HG02678 (cell line): ENCODE measurements around the gene AP1G1.
"Not testable (repeated sequence)": the region's sequence is repeated elsewhere in the genome, so short reads cannot be mapped to it uniquely, and the experiment has no call there.

Source experiments
- ATAC-seq: cut with Tn5 transposase; IDR thresholded peaks from one replicate; pipeline ENCODE4 v1.9.1; 2021; ENCODE audit warnings: mild to moderate bottlenecking, moderate library complexity; ENCODE audit not compliant: unreplicated experiment

The AP1G1 gene

DNA sequence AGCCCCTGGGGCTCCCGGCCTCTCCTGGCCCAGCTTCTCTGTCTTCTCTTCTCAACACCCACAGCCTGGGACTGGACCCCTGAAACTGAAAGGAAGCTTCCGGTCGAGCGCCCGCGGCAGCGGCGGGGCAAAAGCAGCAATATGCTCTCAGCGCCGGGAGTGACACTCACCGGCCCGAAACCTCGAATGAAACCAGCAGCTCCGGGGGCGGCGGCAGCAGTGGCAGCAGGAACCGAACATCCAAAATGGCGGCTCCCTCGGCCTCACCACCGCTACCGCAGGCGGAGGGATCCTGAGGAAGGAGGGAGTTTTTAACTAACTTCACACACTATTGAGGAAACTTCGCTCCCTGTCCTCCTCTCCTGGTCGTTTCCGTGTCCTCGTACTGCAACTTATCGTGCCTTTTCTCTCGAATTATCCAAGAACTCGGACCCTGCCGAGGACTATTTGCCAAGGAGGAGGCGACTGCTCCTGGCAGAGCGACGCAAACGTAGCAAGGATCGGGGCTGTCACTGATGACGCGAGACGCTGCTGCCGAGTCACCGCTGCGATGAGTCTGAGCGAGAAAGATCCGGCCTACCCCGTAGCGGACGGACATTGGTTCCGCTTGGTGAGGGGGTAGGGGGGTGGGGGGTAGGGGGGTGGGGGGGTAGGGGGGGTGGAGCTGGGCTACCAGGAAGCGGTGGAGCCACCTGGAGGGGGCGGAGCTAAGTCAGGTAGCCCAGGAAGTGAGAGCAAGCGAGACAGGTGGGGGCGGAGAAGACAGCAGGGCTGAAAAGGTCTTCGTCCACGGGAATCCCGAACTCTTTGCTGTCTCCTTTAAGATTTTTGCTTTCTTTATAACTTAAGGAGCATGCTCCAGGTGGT lies at the start of gene AP1G1:
Gene AP1G1 (minus strand): TSS at position 242 of the 867 bp plus-strand sequence. CDS start 19,355 bp downstream, outside the sequence.
- peak; percentile 81 for ATAC-seq

DNA sequence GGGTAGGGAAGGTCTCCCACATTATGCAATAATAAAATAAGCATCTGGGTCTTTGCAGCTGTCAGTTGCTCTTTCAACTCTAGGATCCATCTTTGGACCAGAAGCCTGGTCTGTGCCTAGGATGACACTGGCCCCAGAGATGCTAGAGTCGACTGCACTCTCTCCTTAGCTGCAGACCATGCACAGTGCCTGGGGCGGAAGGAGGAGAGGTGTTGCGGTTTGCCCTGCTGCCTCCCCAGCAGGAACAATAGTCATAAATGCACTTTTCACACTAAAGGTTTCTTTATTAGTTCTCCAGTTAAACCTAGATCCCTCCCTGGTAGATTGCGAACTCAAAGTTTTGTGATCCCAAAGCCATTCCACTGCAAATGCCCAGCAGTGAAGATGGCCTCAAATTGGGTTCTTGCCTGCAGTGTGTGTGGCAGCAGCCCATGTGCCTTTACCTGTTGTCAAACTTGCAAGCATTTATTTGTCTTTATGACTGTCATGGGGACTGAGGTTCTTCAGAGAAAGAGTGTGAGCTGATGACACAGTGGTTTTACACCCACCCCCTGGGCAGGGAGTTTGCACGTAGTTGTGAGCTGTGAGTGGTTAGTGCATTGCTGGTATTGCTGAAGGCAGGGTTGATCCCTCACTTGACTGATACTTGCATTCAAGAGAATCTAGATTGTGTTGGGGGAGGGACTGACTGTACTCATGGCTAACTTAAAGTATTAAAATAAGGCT lies 47.5 kb upstream of the AP1G1 start:
- no peak for ATAC-seq

DNA sequence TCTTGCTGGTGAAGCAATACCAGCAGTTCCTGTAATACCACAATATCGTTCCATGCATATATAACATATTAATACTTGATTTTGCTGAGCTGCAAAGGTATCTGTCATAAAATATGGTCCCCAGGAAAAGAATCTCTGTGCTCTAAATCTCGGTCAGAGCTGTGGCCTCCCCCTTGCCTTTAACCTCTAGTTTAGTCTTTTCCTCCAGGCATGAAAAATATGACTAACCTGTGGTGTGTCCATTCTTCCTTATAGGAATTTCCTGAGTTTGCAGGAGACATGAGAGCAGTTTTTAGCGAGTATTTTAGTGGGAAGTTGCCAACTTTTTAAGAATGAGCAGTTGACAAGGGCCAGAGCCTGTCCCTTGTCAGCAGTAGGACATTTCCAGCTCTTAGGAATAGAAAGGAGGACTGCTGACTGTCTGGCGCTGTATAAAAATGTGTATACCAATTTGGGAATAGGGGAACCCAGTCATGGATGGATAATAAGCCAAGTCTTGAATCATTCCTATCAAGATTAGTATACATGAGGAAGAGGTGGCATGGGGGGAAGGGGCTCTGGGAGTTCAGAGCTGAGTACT lies 45.8 kb upstream of the AP1G1 start:
- ATAC-seq = no peak

DNA sequence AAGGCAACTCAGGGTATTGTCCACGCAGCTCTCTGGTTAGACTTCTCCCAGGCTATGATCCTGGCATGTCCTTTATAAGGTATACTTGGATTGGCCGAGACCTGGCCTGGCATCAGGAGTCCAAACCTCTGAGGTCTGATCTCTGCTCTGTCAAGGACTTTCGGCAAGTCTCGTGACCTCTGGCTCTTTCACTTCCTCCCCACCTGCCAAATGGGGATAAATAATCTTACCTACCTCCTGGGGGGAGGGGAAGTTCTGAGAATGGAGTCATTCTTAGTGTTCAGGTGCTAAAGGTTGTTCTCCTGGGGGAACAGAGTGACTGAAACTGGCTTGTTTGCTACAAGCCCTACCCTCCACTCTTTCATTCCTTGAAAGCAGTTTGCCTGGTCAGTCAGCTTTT lies 44.8 kb upstream of the AP1G1 start:
- ATAC-seq = peak; percentile 74

DNA sequence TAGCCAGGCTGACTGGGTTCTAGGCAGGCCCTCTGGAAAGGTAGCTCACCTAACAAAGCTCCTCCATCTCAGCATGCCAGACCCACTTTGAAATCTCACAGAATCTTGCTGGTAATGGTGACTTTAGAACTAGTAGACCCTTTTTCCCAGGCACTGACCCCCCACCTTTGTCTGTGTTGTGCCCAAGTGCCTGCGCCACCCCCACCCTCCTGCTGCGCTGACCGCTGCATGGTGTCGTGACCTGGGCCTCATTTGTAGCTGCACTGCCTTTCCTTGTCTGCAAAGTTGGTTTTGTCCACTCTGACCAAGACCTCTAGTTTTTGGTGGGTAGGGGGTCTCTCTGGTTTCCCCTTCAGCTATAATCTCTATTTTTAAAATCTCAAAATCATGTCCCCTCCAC lies 43.9 kb upstream of the AP1G1 start:
- ATAC-seq = no peak

DNA sequence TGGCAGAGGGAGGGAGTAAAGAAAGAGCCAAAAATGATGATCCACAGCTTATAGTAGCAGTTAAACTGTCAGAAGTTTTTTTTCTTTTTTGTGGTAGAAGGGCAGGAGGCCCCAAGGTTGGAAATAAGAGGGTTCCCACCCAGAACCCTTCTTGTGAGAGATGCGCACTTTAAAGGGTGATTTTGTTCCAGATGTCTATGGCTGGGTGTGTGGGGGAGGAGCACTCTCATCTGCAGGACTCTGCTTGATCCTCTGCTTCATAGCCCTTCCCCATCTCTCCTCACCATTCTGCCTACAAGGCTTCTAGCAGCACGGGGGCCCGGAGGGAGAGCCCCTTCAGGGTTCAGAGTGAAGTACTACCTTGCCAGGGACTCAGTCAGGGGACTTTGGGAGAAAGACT lies 43.5 kb upstream of the AP1G1 start:
- no peak for ATAC-seq

DNA sequence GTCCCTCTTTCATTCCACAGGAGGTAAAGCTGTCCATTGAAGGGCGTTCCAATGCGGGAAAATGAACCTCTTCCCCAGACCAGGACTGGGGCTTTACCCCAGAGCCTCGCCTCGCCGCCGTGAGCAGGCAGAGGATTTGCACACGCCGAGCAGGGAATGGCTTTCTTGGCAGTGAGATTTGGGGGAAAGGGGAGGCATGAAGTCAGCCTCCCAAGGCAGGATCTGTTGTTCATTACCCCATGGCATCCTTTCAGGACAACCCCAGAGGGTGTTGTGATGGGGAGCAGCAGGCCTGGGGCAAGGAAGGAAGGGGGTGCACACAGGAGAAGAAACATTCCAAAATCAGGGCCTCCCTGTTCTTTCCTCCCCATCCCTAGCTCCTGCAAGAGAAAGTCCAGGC lies 43.1 kb upstream of the AP1G1 start:
- ATAC-seq = no peak

DNA sequence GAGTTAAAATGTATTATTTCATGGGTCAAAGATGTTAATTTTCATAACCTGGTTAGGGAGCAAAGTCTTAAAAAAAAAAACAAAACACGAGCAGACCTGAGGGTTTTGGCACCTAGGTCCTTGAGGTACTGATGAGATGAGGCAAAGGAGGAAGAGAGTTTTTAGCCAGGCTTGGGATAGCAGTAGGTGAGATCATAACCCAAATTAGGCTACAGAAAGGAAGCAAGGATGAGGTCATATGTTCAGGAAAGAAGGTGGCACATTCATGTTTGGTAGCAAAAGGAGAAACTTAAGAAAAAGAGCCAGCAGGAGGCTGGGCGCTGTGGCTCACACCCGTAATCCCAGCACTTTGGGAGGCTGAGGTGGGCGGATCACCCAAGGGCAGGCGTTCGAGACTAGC lies 40.0 kb upstream of the AP1G1 start:
- no peak for ATAC-seq

DNA sequence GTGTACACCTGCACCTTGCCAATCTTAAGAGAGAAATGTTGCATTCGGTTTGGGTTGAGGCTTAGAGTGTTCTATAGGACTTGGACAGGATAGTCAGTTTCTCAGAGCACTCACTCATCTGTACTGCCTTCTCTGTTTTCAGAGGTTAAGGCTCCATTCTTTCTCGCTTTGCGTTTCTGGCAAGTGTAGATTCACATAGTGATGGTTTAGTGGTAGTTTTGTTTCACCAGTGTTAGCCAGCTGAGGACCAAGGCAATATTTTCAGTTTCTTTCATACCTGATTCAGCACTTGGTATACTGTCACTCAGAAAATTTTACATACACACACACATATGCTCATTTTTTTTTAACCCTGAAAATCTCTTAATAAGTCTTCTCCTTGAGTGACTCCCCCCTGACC lies 38.5 kb upstream of the AP1G1 start:
- no peak for ATAC-seq

DNA sequence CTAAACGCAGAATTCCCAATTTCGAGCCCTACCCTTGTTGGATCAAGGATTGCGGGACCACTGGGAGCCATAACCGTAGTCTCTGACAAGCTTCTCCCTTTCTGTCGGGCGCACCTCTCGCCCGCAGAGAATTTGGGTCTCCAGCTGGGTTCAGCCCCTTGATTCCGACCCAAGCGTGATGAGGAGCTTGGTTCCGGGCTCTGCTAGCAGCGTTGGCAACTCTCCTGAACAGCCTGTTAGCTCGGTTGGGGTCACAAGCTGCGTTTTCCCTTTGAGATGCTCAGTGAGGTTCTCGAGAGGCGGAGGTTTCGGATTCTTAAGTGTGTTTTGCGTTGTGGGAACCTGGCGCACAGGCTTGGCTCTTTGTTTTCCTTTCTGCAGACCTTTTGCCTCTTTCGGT lies 37.8 kb upstream of the AP1G1 start:
- ATAC-seq = no peak

DNA sequence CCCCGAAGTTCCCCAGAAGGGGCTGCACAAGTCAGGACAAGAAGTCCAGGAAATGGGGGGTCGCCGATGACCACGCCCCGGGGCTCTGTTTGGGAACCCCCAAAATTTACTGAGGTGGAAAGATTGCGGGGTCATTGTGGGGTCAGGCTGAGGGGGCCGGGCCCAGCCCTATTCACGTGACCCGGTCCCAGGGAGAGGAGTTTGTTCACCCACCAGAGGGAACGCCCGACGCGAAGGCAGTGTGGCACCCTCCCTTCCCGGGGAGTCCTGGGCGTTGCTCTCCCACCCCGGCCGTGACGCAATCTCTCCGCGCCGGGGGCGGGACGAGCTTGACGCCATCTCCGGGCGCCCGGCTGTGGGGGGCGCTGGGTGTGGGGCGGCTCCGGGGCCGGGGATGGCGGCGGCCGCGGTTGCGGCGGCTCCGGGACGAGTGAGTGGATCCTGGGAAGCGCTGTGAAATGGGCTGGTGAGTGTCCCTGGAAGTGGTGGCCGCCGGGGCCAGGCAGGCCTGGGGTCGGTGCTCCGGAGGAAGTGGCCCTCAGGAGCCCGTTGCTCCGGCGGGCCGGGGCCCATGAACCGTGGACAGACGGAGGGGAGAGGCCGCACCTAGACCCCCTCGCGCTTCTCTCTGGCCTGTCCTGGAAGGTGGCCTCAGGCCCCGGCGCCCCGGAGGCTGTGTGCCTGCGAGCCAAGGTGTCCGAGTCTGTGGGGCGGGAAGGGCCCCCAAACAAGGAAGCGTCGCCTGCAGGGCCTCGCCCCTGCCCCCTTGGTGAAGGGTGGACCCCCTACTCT lies 37.2 kb upstream of the AP1G1 start, which contains the start of gene ATXN1L:
Gene ATXN1L (plus strand): TSS at position 338 of the 792 bp plus-strand sequence. CDS start 3,765 bp downstream, outside the sequence.
- ATAC-seq = peak; percentile 75

DNA sequence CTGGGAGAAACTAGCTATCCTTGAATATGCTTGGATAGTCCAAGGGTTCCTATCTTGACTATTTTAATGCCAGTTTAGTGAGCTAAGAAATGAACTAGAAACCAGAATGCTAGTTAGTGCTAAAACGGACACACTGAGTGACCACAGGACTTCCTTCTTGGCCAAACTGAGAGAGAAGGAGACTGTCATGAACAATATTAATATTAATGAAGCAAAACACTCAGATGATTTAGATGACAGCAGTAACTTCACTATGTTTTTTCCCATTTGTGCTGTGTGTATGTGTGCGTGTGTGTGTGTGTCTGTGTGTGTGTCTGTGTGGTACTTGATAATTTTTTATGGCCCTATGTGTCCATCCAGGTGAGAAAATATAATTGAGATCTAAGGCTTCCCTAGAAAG lies 34.9 kb upstream of the AP1G1 start:
- ATAC-seq = no peak

DNA sequence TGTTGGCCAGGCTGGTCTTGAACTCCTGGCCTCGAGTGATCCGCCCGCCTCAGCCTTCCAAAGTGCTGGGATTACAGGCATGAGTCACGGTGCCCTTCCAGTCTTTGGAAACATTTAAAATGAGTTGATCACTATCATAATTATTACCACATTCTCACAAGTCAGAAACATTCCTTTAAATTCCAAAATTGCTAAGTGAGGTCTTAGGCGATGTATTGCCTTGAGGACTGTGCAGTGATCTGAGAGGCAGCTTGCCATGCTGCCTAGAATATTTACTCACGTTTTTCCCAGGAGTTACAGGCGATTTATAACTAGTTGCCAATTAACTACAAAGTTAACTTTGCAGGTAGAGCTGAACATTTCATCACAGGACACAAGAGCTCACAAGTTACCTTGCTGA lies 31.4 kb upstream of the AP1G1 start:
- ATAC-seq = no peak

DNA sequence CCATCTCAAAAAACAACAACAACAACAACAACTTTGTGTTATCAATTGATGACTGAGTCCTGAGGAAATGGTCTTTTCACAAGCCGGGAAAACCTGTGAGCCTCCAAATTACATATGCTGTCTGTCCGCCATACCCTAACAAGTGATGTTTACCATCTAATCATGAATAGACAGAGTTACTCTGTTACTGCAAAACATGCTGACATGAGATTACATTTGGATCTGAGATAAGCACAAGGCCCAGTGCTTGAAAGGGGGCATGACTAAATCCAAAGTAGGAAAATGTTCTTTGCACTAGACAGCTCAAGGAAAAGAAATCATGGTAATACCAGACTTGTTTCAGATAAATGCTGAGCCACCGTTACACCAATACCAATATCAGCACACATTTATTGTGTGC lies 28.5 kb upstream of the AP1G1 start:
- ATAC-seq = no peak

DNA sequence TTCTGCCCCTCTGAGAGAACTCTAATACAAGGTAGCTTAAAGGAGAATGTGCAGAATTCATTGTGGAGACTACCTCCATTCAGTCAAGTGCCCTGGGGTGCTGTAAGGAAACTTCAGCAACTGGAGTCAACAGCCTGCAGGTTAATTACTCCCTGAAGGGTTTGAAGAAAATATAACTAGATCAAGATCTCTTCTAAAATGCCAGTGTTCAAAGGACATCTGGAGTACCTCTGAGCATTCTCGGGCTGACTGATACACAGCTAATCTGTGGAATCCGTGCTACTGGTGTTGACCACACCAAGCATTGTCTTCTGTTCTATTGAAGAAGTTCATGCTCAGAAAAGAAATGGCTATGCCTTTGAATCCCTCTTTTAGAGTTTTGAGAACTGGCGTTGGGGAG lies 25.7 kb upstream of the AP1G1 start:
- no peak for ATAC-seq

DNA sequence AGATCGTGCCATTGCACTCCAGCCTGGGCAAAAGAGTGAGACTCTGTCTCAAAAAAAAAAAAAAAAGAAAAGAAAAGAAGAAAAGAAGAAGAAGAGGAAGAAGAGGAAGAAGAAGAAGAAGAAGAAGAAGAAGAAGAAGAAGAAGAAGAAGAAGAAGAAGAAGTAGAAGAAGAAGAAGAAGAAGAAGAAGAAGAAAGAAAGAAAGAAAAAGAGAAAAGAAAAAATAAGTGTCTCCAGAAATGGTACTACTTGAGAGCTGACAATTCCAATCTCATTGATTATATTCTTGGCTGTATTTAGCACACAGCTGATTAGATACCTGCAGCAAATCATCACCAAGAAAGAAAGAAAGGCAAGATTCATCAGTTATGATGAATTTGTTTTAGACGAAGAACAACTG lies 23.5 kb upstream of the AP1G1 start:
- ATAC-seq = not testable (repeated sequence)

DNA sequence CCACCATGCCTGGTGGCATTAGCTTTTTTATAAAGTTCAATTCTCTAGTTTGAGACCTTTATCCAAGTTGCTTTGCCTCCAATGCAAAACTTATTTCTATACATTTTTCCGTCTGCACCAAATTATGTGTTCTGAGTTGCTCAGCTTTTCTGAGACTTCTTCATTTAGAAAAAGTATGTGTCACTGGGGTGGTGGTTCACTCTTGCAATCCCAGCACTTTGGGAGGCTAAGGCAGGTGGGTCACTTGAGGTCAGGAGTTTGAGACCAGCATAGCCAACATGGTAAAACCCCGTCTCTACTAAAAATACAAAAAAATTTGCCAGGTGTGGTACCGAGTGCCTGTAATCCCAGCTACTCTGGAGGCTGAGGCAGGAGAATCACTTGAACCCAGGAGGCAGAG lies 23.1 kb upstream of the AP1G1 start:
- ATAC-seq = not testable (repeated sequence)

DNA sequence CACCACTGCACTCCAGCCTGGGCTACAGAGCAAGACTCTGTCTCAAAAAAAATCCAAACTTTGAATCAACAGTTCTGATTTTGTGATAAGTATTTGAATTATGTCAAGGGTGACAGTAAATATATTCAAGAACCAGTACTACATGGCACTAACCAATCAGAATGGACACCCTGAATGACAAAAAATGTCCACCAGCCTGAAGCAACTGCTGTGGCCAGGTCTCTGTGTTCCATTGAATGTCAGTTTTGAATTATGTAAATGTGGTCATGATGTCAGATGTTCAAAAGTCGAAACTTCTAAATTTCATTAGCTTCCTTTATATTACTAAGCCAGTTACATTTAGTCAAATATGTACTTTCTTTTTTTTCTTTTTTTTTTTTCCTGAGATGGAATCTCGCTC lies 21.7 kb upstream of the AP1G1 start:
- no peak for ATAC-seq

DNA sequence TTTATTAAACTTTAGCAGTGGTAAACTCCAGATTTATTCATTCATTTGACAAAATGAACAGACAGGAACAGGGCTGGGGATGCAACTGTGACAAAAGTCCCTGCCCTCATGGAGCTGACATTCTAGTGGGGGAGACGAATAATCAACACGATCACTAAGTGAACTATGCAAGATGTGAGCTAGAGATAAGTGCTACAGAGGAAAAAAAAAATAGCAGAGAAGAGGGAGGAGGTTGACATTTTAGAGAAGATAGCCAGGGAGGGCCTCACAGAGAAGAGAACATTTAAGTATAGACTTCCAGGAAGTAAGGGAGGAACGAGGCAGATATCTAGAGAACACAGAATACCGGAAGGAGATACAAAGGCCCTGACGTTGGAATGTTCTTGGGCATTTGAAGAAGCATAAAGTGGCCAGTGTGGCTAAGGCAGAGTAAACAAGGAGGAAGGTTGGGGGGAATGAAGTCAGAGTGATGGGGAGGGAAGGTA lies 17.9 kb upstream of the AP1G1 start:
- ATAC-seq = no peak

DNA sequence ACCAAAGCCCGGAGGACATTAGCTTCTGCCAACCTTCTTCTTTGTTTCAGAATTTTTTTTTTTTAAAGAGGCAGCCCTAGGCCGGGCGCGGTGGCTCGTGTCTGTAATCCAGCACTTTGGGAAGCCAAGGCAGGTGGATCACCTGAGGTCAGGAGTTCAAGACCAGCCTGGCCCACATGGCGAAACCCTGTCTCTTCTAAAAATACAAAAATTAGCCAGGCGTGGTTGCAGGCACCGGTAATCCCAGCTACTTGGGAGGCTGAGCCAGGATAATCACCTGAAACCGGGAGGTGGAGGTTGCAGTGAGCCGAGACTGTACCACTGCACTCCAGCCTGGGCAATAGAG lies 8.5 kb upstream of the AP1G1 start:
- ATAC-seq = peak; percentile 5

DNA sequence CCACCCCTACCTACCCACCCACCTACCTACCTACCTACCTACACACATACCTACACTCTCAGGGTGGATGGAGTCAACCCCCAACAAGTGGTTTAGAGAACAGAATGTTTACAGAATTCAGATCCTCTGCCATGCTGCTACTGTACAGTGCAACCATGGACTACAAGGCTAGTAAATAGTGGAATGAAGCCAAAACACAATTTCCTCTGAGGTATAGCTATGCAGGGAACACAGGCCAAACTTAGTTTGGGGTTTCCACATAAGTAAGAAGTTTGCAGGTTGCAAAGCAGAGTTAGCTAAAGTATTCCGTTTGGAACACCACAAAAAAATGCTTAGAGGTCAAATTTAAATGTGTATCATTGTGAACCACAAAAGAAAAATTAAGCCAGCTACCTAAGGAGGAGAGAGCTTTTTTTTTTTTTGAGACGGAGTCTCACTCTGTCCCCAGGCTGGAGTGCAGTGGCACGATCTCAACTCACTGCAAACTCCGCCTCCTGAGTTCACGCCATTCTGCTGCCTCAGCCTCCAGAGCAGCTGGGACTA lies 2.7 kb upstream of the AP1G1 start:
- ATAC-seq = no peak
